PC-3 (cell line): ENCODE results near the gene PADI3. TPM values are rescaled to one million over a fixed set of nuclear protein-coding genes. Genes with fewer than 3 reads are reported as not detected.

Source experiments
- ATAC-seq: fragments of 200-7000 bp; cut with Tn5 transposase; 2 replicates; pipeline ENCODE4 v1.9.1; 2020; ENCODE audit warnings: mild to moderate bottlenecking, moderate library complexity
- BruUV-seq: library from RNA; stranded (reverse); fragments of 400-500 nt; replicated peaks from 2 replicates; lab custom pipeline; 2021; lab: Mats Ljungman, UMichigan
- CTCF ChIA-PET: fragments of 300-600 bp; sonication (Branson Sonifier 250); formaldehyde crosslinking; loops from one replicate; lab custom pipeline; 2022; ENCODE audit warnings: antibody characterized with exemption; lab: Charles Lee
- POLR2A ChIA-PET: fragments of 300-600 bp; sonication (Branson Sonifier 250); formaldehyde crosslinking; loops from one replicate; lab custom pipeline; 2022; ENCODE audit warnings: antibody characterized with exemption; ENCODE audit not compliant: unreplicated experiment; lab: Charles Lee
- DNase-seq: peaks from one replicate; pipeline ENCODE4 v3.0.0-alpha.2; 2015
- H2AFZ ChIP-seq: fragments of 300-600 bp; sonication (generic); 2 replicates; pipeline ENCODE4 v1.6.0; 2016; ENCODE audit warnings: antibody characterized with exemption, low read length
- H3F3A ChIP-seq: fragments of 300-600 bp; sonication (generic); one replicate; pipeline ENCODE4 v1.6.0; 2017; ENCODE audit warnings: antibody characterized with exemption, low read length, control low read depth, mild to moderate bottlenecking; ENCODE audit not compliant: unreplicated experiment
- H3K27ac ChIP-seq: fragments of 300-600 bp; sonication (generic); 2 replicates; pipeline ENCODE4 v1.5.1; 2016; ENCODE audit warnings: mild to moderate bottlenecking, low read length
- H3K27me3 ChIP-seq: fragments of 300-600 bp; sonication (generic); 2 replicates; pipeline ENCODE4 v1.6.1; 2016; ENCODE audit warnings: low read length, mixed read lengths
- H3K36me3 ChIP-seq: fragments of 300-600 bp; sonication (generic); 2 replicates; pipeline ENCODE4 v1.6.1; 2016; ENCODE audit warnings: low read depth, mixed run types, low read length, mixed read lengths
- H3K4me1 ChIP-seq: fragments of 300-600 bp; sonication (generic); 2 replicates; pipeline ENCODE4 v1.5.1; 2016; ENCODE audit warnings: low read length; ENCODE audit not compliant: insufficient read depth
- H3K4me2 ChIP-seq: fragments of 300-600 bp; sonication (generic); 2 replicates; pipeline ENCODE4 v1.6.0; 2016; ENCODE audit warnings: low read length
- H3K4me3 ChIP-seq: fragments of 300-600 bp; sonication (generic); 2 replicates; pipeline ENCODE4 v1.5.1; 2016; ENCODE audit warnings: mild to moderate bottlenecking, low read length, mixed read lengths
- H3K79me2 ChIP-seq: fragments of 300-600 bp; sonication (generic); 2 replicates; pipeline ENCODE4 v1.6.1; 2017; ENCODE audit warnings: low read length, mixed read lengths
- H3K9ac ChIP-seq: fragments of 300-600 bp; sonication (generic); 2 replicates; pipeline ENCODE4 v1.6.0; 2016; ENCODE audit warnings: mild to moderate bottlenecking, low read length
- H3K9me2 ChIP-seq: fragments of 300-600 bp; sonication (generic); replicated peaks from 2 replicates; pipeline ENCODE4 v1.6.1; 2016; ENCODE audit warnings: mixed run types, low read length, mixed read lengths
- H3K9me3 ChIP-seq: fragments of 300-600 bp; sonication (generic); 2 replicates; pipeline ENCODE4 v1.6.1; 2016; ENCODE audit warnings: low read length, mixed read lengths
- H4K20me1 ChIP-seq: fragments of 300-600 bp; sonication (generic); 2 replicates; pipeline ENCODE4 v1.6.1; 2016; ENCODE audit warnings: low read length, mixed read lengths
- EZH2 ChIP-seq: fragments of 300-600 bp; sonication (generic); IDR thresholded peaks from one replicate; pipeline ENCODE4 v1.6.1; 2017; ENCODE audit warnings: antibody characterized with exemption, mild to moderate bottlenecking, low read length; ENCODE audit not compliant: unreplicated experiment
- EZH2phosphoT487 ChIP-seq: fragments of 300-600 bp; sonication (generic); IDR thresholded peaks from 2 replicates; pipeline ENCODE4 v1.6.1; 2018; ENCODE audit warnings: mild to moderate bottlenecking, antibody characterized with exemption, low read length, borderline replicate concordance
- intact Hi-C: fragments of 100-400 bp; cut with micrococcal nuclease; formaldehyde crosslinking; loops from 2 replicates; pipeline ENCODE4 v1.9.0; 2023
- total RNA-seq: library from RNA; depleted of rRNA; stranded (reverse); fragments of >200 nt; gene quantifications from 2 replicates; pipeline ENCODE4 v1.2.3, GENCODE V29; 2014
- TF ChIP-seq, protein P1 (sequence below): fragments of 300-600 bp; sonication (generic); conservative IDR thresholded peaks from 2 replicates; pipeline ENCODE4 v1.5.1; 2017; ENCODE audit warnings: antibody characterized with exemption, low read depth, mild to moderate bottlenecking, low read length

The PADI3 gene
- total RNA-seq, 1 experiment from 2014 or later, result 0.26 TPM

DNA sequence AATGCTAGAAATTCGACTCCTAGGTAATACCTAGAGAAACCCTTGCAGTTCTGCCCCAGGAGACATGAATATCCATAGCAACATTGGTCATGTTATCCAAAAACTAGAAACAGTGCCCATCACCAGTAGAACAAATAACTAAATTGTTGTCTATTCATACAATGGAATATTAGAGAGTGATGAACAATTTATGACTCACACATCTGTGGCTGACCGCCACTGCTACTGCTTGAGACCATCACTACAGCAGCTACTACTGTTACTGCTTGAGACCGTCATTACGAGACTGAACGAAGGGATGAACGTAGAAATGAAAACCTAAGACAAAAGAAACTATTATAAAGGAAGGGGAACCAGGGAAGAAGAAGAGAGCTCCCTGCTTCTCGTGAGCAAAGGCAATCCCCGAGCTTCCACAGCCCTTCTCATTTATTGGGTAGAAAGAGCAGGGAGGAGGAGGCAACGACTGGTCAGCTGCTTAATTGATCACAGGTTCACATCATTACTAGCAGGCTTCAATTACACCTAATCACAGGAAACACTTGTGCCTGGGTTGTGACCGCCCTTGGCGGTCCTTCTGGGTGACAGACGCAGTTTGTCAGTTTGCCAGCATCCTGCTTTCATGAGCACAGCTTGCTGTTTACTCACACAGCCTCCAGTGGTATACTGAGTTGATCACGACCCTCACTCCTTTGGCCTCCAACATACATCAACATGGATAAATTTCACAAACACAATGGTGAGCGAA, 45.0 kb downstream of the PADI3 start:
- Histone ChIP-seq H3K27ac (no peak overlapping the region), H3K9me3 (no peaks in the 10 kb centered on the region), H3K4me2 (no peak overlapping the region), H3K36me3 (no peaks in the 10 kb centered on the region), H3K9ac (no peak overlapping the region), H3K27me3 (no peaks in the 10 kb centered on the region), H3K4me3 (no peak overlapping the region), H3K79me2 (no peaks in the 10 kb centered on the region), H3K4me1 (peaks cover 49% of the 10 kb centered on the region), H4K20me1 (no peaks in the 10 kb centered on the region), H2AFZ (no peak overlapping the region), H3F3A (peaks cover 4% of the 10 kb centered on the region), H3K9me2 (no peaks in the 10 kb centered on the region)
- TF ChIP-seq EZH2 (no peak), EZH2phosphoT487 (no peak)
- TF ChIP-seq, protein P1, sequence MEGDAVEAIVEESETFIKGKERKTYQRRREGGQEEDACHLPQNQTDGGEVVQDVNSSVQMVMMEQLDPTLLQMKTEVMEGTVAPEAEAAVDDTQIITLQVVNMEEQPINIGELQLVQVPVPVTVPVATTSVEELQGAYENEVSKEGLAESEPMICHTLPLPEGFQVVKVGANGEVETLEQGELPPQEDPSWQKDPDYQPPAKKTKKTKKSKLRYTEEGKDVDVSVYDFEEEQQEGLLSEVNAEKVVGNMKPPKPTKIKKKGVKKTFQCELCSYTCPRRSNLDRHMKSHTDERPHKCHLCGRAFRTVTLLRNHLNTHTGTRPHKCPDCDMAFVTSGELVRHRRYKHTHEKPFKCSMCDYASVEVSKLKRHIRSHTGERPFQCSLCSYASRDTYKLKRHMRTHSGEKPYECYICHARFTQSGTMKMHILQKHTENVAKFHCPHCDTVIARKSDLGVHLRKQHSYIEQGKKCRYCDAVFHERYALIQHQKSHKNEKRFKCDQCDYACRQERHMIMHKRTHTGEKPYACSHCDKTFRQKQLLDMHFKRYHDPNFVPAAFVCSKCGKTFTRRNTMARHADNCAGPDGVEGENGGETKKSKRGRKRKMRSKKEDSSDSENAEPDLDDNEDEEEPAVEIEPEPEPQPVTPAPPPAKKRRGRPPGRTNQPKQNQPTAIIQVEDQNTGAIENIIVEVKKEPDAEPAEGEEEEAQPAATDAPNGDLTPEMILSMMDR, result no peak
- ChIA-PET CTCF (no interaction called here), POLR2A (no interaction called here)
- DNase-seq, result peak; percentile 59
- intact Hi-C loops, result no loop called here
- ATAC-seq, result no peak
- no TSS peak for BruUV-seq

DNA sequence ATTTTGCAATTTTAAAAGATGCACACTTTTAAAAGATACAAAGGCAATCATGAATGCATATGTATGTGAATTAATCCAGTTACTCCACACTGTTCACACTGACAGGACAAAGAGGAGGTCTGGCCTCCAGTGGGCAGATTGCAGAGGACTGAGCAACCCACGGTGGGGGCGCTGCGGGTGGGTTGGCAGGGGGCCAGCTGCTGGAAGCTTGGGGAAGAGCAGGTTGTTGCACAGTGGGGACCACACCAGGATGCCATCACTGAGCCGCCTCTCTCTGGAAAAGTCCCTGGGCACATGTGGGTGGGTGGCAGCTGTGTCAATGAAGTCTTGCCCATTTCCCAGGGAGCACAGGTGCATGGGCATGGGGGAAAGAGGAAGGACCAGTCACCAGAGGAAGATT, 46.4 kb downstream of the PADI3 start:
- Histone ChIP-seq H3K27me3 (no peaks in the 10 kb centered on the region), H3K9me2 (no peaks in the 10 kb centered on the region), H3F3A (peaks cover 4% of the 10 kb centered on the region), H3K4me1 (peaks cover 43% of the 10 kb centered on the region), H3K36me3 (no peaks in the 10 kb centered on the region), H4K20me1 (no peaks in the 10 kb centered on the region), H2AFZ (no peak overlapping the region), H3K4me2 (no peak overlapping the region), H3K27ac (no peak overlapping the region), H3K4me3 (no peak overlapping the region), H3K9ac (no peak overlapping the region), H3K79me2 (no peaks in the 10 kb centered on the region), H3K9me3 (no peaks in the 10 kb centered on the region)
- ChIA-PET CTCF (no interaction called here), POLR2A (no interaction called here)
- ATAC-seq, result no peak
- no TSS peak for BruUV-seq
- DNase-seq, result no peak
- TF ChIP-seq, protein P1, result no peak
- no peak for TF ChIP-seq EZH2phosphoT487
- TF ChIP-seq EZH2, result no peak
- intact Hi-C loops, result no loop called here

- H3F3A ChIP-seq, result peaks cover 4% of the 10 kb centered on the region
- intact Hi-C loops, result no loop called here
- H3K9ac ChIP-seq, result no peak overlapping the region
- no peaks in the 10 kb centered on the region for H3K36me3 ChIP-seq
- no peaks in the 10 kb centered on the region for H3K9me3 ChIP-seq
- no peak overlapping the region for H3K4me3 ChIP-seq
- H2AFZ ChIP-seq, result no peak overlapping the region
- no peak overlapping the region for H3K4me2 ChIP-seq
- BruUV-seq, result no TSS peak
- H3K9me2 ChIP-seq, result no peaks in the 10 kb centered on the region
- POLR2A ChIA-PET, result no interaction called here
- TF ChIP-seq EZH2phosphoT487 (no peak), EZH2 (no peak)
- TF ChIP-seq, protein P1, result no peak
- H3K79me2 ChIP-seq, result no peaks in the 10 kb centered on the region
- H3K27me3 ChIP-seq, result no peaks in the 10 kb centered on the region
- no peak overlapping the region for H3K27ac ChIP-seq
- no peak for ATAC-seq
- DNase-seq, result no peak
- no peaks in the 10 kb centered on the region for H4K20me1 ChIP-seq
- H3K4me1 ChIP-seq, result peaks cover 43% of the 10 kb centered on the region
- CTCF ChIA-PET, result no interaction called here
Observed at GRCh38 chr1:17296086-17296485, 47.2 kb downstream of the PADI3 start.
